Neural cell (in vitro differentiated cells): ENCODE measurements around the gene PQBP1.

ENCODE experiments used
- CTCF ChIP-seq: fragments of 450-650 bp; IDR thresholded peaks from 2 replicates; pipeline ENCODE4 v1.5.1; 2014; ENCODE audit warnings: antibody characterized with exemption, mild to moderate bottlenecking, moderate library complexity; ENCODE audit not compliant: poor library complexity, severe bottlenecking
- EP300 ChIP-seq: fragments of 450-650 bp; conservative IDR thresholded peaks from 2 replicates; pipeline ENCODE4 v1.6.1; 2014; ENCODE audit warnings: antibody characterized with exemption, mild to moderate bottlenecking, moderate library complexity; ENCODE audit not compliant: poor library complexity, severe bottlenecking
- EZH2 ChIP-seq: fragments of 200-600, 300-800 bp; shearing (Covaris generic), sonication (generic); IDR thresholded peaks from 2 replicates; pipeline ENCODE4 v1.6.1; 2014; ENCODE audit warnings: antibody characterized with exemption, low read length, borderline replicate concordance, mild to moderate bottlenecking; ENCODE audit not compliant: insufficient read depth, poor library complexity, severe bottlenecking
- POLR2AphosphoS5 ChIP-seq: IDR thresholded peaks from 2 replicates; pipeline ENCODE4 v1.6.1; 2012
- RAD21 ChIP-seq: fragments of 450-650 bp; conservative IDR thresholded peaks from 2 replicates; pipeline ENCODE4 v1.6.1; 2014; ENCODE audit warnings: antibody characterized with exemption, mild to moderate bottlenecking, moderate library complexity

GRCh38 chrX:48934581-48935300 is 37.0 kb downstream of the PQBP1 start:
- TF ChIP-seq CTCF, result no peak
- TF ChIP-seq EP300, result no peak
- no peak for TF ChIP-seq RAD21
- TF ChIP-seq POLR2AphosphoS5, result no peak
- TF ChIP-seq EZH2, result no peak
